ENCODE results near the gene DNAJC8.

DNA sequence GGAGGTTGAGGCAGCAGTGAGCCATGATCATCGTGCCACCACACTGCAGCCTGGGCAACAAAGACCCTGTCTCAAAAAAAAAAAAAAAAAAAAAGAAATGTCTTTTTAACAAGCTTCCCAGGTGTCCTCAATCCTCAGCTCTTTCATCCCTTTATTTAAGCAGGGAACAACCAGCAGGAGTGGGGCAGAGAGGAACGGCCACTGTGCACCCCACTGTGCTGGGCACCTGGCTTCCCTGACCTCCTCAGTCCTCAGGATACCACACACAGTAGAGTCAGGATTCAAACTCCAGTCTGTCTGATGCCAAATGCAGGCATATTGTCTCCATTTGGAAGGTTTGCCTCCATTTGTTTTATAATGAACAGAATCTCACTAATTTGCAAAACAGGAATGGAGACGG lies 36.5 kb downstream of the DNAJC8 start:
- TF ChIP-seq, protein P1, sequence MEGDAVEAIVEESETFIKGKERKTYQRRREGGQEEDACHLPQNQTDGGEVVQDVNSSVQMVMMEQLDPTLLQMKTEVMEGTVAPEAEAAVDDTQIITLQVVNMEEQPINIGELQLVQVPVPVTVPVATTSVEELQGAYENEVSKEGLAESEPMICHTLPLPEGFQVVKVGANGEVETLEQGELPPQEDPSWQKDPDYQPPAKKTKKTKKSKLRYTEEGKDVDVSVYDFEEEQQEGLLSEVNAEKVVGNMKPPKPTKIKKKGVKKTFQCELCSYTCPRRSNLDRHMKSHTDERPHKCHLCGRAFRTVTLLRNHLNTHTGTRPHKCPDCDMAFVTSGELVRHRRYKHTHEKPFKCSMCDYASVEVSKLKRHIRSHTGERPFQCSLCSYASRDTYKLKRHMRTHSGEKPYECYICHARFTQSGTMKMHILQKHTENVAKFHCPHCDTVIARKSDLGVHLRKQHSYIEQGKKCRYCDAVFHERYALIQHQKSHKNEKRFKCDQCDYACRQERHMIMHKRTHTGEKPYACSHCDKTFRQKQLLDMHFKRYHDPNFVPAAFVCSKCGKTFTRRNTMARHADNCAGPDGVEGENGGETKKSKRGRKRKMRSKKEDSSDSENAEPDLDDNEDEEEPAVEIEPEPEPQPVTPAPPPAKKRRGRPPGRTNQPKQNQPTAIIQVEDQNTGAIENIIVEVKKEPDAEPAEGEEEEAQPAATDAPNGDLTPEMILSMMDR (IDR thresholded peaks at IDR 0.05), result no peak
- no peak for TF ChIP-seq POLR2A (IDR thresholded peaks at IDR 0.05)

Measured in uterus (tissue), 2 donors.